Fibroblast of villous mesenchyme (primary cell): ENCODE results near the gene ADAM12. TPM values are rescaled to one million over a fixed set of nuclear protein-coding genes. Genes with fewer than 3 reads are reported as not detected.

Experiments used
- DNase-seq: peaks from one replicate; pipeline ENCODE4 v3.0.0-alpha.2; 2010; ENCODE audit warnings: low read depth
- H3K4me3 ChIP-seq: 2 replicates; pipeline ENCODE4 v1.5.1; 2011; ENCODE audit warnings: low read depth, mild to moderate bottlenecking, low read length
- total RNA-seq: library from RNA; depleted of rRNA; stranded (reverse); fragments of >200 nt; gene quantifications from 2 replicates; pipeline ENCODE4 v1.2.3, GENCODE V29; 2012
- TF ChIP-seq, protein P1 (sequence below): IDR thresholded peaks from 2 replicates; pipeline ENCODE4 v1.5.1; 2012; ENCODE audit warnings: low read depth, mild to moderate bottlenecking, low read length; ENCODE audit not compliant: insufficient read depth

The ADAM12 gene
- total RNA-seq, 1 donor: 22.5 TPM

DNA sequence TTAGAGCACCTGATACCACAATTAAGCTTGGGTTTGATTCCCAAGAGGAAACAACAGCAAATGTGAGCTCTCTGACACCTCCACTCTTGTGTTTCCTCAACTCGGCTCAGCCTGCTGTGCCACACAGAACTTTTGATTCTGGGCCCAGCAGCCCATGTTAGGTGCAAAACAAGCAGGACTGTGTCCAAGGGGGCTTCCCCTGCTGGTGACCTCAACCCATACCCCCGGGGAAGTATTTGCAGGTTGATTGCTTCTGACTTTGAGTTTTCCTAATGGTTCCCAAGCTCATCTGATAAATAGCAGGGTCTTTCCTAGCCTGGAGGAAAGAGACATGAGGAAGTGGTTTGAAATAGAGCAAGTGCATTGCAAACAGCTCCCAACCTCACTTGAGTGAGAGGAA is 43.5 kb upstream of the ADAM12 start:
- TF ChIP-seq, protein P1, sequence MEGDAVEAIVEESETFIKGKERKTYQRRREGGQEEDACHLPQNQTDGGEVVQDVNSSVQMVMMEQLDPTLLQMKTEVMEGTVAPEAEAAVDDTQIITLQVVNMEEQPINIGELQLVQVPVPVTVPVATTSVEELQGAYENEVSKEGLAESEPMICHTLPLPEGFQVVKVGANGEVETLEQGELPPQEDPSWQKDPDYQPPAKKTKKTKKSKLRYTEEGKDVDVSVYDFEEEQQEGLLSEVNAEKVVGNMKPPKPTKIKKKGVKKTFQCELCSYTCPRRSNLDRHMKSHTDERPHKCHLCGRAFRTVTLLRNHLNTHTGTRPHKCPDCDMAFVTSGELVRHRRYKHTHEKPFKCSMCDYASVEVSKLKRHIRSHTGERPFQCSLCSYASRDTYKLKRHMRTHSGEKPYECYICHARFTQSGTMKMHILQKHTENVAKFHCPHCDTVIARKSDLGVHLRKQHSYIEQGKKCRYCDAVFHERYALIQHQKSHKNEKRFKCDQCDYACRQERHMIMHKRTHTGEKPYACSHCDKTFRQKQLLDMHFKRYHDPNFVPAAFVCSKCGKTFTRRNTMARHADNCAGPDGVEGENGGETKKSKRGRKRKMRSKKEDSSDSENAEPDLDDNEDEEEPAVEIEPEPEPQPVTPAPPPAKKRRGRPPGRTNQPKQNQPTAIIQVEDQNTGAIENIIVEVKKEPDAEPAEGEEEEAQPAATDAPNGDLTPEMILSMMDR: no peak
- H3K4me3 ChIP-seq: no peak overlapping the region
- DNase-seq: no peak

DNA sequence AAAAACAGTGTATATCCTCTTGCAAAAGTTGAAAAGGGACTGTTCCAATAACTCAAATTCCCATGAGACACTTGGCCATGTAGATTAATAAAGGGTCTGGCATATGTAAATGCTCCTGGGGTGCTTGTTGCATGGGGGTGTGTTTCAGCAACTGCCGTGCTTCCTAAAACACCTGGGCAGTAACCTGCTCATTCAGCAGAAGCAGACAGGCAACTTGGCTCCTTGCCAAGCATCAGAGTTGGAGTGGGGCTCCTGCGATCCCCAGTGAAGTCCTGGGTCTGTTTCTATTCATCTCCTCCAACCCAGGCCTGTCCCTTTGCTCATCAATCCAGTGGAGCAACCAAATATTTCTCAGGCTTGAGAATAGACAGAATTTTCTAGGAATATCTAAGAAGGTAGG is 42.2 kb upstream of the ADAM12 start:
- no peak overlapping the region for H3K4me3 ChIP-seq
- no peak for DNase-seq
- TF ChIP-seq, protein P1: no peak

DNA sequence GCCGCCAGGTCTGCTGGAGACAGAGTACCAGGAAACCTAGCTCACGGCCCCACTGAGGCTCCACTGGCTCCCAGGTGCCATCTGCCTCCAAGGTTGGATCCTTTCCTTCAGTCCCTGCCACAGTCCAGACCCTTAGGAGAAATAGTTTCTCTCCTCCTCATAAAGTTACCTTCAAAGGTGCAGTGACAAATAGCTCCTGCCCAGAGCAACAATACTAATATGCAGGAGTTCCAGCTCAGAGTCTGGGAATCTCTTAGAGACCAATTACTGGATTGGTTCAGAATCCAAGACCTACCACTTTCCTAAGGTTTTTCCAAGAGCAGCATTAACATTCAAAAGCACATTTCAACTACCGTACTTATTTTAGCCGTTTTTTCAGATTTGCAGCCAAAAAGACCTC is 41.0 kb upstream of the ADAM12 start:
- DNase-seq: no peak
- no peak overlapping the region for H3K4me3 ChIP-seq
- TF ChIP-seq, protein P1: no peak

DNA sequence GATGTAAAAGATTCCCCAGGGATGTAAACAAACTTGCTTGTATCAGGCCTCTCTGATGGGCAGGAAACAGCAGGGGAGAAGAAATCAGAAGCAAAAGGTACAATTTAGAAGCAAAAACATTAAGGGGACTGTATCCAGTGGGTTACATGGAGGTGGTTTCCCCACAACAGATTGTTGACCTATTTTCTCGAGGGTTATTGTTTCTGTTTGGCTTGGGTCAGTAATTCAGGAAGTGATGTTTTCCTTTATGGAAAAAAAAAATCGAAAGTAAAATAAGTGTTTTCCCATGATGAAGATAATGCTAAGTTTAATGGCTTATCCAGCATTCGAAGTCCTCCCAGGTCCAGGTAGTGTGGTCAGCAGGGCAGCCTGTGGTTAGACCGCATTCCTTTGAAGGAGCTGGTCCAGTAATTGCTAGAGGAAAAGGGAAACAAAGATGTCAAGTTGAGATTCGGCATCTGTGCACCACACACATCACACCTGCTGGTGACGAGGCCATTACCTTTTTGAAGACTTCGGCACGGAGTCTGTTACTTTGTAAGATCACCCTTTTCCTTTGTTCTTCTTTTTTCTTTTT is 37.3 kb upstream of the ADAM12 start:
- peak; percentile 10 for DNase-seq
- TF ChIP-seq, protein P1: no peak
- no peak overlapping the region for H3K4me3 ChIP-seq

DNA sequence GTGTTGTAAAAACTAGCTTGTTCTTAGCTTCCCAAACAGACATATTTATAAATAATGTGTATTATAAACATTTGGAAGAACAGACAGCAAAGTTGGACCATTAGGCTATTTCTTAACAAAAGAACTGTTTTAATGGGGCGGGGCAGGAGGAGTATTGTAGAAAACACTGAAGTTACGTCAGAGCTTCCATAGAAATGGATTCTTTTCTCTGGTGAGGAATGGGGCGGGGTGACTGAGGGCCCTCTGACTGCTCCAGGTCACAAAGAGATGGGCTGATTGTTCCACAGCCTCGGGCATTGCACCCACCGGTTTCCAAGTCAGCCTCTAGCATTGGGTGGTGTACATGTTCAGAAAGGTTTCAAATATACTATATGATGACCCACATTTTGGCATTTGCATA is 36.8 kb upstream of the ADAM12 start:
- no peak for DNase-seq
- H3K4me3 ChIP-seq: no peak overlapping the region
- TF ChIP-seq, protein P1: no peak

DNA sequence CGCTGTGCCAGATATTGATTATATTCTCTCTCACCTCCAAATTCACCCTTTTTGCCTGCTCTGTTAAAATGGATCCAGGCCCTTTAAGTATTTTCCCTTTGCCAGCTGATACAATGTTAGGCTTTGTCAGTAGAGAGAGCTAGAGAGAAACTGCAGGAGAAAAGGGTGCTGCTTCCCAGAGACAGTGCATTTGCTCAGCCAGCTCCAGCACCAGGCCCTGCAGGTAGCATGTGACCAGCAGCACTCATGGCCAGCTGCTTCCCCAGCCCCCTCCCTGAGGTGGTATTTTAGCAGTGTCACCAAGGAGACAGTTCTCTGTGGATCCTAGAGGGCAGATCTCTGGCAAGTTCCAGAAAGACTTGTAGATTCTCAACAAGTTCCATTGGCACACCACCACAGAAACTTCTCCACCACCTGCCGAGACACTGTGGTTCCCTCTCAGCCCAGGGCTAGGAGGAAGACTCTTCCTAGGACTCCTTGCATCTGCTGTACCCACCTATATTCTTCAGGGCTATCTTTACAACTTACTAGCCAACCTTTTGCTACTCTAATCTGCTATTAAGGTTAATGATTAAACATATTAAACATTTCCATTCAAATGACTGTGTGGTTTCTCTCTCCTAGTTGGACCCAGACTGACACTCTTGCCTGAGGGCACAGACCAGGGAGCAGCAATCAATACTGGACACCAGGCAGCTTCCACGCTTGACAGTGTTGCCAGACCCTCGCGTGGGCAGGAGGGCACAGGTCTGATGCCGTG is 35.6 kb upstream of the ADAM12 start:
- H3K4me3 ChIP-seq: no peak overlapping the region
- DNase-seq: no peak
- TF ChIP-seq, protein P1: no peak
